IPS DF 4.7 (cell line): ENCODE data around the gene SLC22A6.
"Not testable (repeated sequence)": the region's sequence is repeated elsewhere in the genome, so short reads cannot be mapped to it uniquely, and the experiment has no call there.

Source experiments
- DNase-seq: peaks from one replicate; pipeline ENCODE4 v3.0.0-alpha.2; 2013; ENCODE audit warnings: low spot score; ENCODE audit errors: extremely low read depth

The SLC22A6 gene

GRCh38 chr11:62988276-62988675 is 3.5 kb upstream of the SLC22A6 start:
- no peak for DNase-seq

- DNase-seq: no peak
These were observed 429 bp upstream of the SLC22A6 start for GRCh38 chr11:62985041-62985750.

GRCh38 chr11:62983536-62984199 is 1.1 kb downstream of the SLC22A6 start:
- DNase-seq: no peak

- DNase-seq: no peak
These were observed 3.0 kb downstream of the SLC22A6 start for GRCh38 chr11:62981743-62982142.

- no peak for DNase-seq
These were observed 4.5 kb downstream of the SLC22A6 start for GRCh38 chr11:62980133-62980760.

- no peak for DNase-seq
These were observed 8.7 kb downstream of the SLC22A6 start for GRCh38 chr11:62976109-62976508.

- no peak for DNase-seq
These were observed 9.8 kb downstream of the SLC22A6 start for GRCh38 chr11:62974848-62975522.

GRCh38 chr11:62965574-62965973 is 19.2 kb downstream of the SLC22A6 start:
- no peak for DNase-seq

- no peak for DNase-seq
These were observed 22.4 kb downstream of the SLC22A6 start for GRCh38 chr11:62962391-62962790.

GRCh38 chr11:62961017-62961570 is 23.7 kb downstream of the SLC22A6 start:
- no peak for DNase-seq

- DNase-seq: no peak
These were observed 25.3 kb downstream of the SLC22A6 start for GRCh38 chr11:62959422-62959980.

GRCh38 chr11:62958547-62959421 is 26.0 kb downstream of the SLC22A6 start:
- DNase-seq: no peak

- DNase-seq: no peak
These were observed 27.6 kb downstream of the SLC22A6 start for GRCh38 chr11:62957147-62957546.

GRCh38 chr11:62954478-62954877 is 30.3 kb downstream of the SLC22A6 start:
- no peak for DNase-seq

GRCh38 chr11:62953811-62954210 is 31.0 kb downstream of the SLC22A6 start:
- no peak for DNase-seq

- no peak for DNase-seq
These were observed 35.9 kb downstream of the SLC22A6 start for GRCh38 chr11:62948765-62949320.

GRCh38 chr11:62945538-62945937 is 39.2 kb downstream of the SLC22A6 start:
- not testable (repeated sequence) for DNase-seq

- not testable (repeated sequence) for DNase-seq
These were observed 47.2 kb downstream of the SLC22A6 start for GRCh38 chr11:62937528-62937927.

GRCh38 chr11:62934496-62934785 is 50.3 kb downstream of the SLC22A6 start:
- DNase-seq: no peak

- no peak for DNase-seq
These were observed 50.8 kb downstream of the SLC22A6 start for GRCh38 chr11:62933750-62934495.
